CD4-positive, alpha-beta T cell treated with Interleukin-21 for 1 hour (primary cell): ENCODE results near the gene FREM3.
"Not testable (repeated sequence)": the region's sequence is repeated elsewhere in the genome, so short reads cannot be mapped to it uniquely, and the experiment has no call there.

Experiments
- DNase-seq: peaks from one replicate; pipeline ENCODE4 v3.0.0-alpha.2; 2020

FREM3 gene

GRCh38 chr4:143700416-143701352, at the start of gene FREM3:
Gene FREM3, minus strand, starts transcription at chr4:143700675. Its CDS starts 0 bp downstream, at chr4:143700675.
- no peak for DNase-seq

- DNase-seq = no peak
Observed at GRCh38 chr4:143745874-143746273, 45.4 kb upstream of the FREM3 start.

- no peak for DNase-seq
Observed at GRCh38 chr4:143743591-143743990, 43.1 kb upstream of the FREM3 start.

- no peak for DNase-seq
Observed at GRCh38 chr4:143742834-143743233, 42.4 kb upstream of the FREM3 start.

- no peak for DNase-seq
Observed at GRCh38 chr4:143736861-143737260, 36.4 kb upstream of the FREM3 start.

- not testable (repeated sequence) for DNase-seq
Observed at GRCh38 chr4:143736061-143736460, 35.6 kb upstream of the FREM3 start.

GRCh38 chr4:143728166-143728565, 27.7 kb upstream of the FREM3 start:
- DNase-seq = no peak

- no peak for DNase-seq
Observed at GRCh38 chr4:143726714-143727113, 26.2 kb upstream of the FREM3 start.

GRCh38 chr4:143721317-143721716, 20.8 kb upstream of the FREM3 start:
- DNase-seq = no peak

GRCh38 chr4:143718748-143719147, 18.3 kb upstream of the FREM3 start:
- DNase-seq = not testable (repeated sequence)

GRCh38 chr4:143713955-143714625, 13.6 kb upstream of the FREM3 start:
- no peak for DNase-seq

GRCh38 chr4:143713553-143713952, 13.1 kb upstream of the FREM3 start:
- no peak for DNase-seq

- DNase-seq = no peak
Observed at GRCh38 chr4:143712155-143712550, 11.7 kb upstream of the FREM3 start.

- no peak for DNase-seq
Observed at GRCh38 chr4:143711543-143712154, 11.2 kb upstream of the FREM3 start.

GRCh38 chr4:143701365-143701764, 890 bp upstream of the FREM3 start:
- peak; percentile 11 for DNase-seq

- no peak for DNase-seq
Observed at GRCh38 chr4:143700046-143700415, 444 bp downstream of the FREM3 start.

- DNase-seq = no peak
Observed at GRCh38 chr4:143699331-143700045, 987 bp downstream of the FREM3 start.

- no peak for DNase-seq
Observed at GRCh38 chr4:143693856-143694255, 6.6 kb downstream of the FREM3 start.

GRCh38 chr4:143692241-143692640, 8.2 kb downstream of the FREM3 start:
- DNase-seq = no peak

- no peak for DNase-seq
Observed at GRCh38 chr4:143679434-143679833, 21.0 kb downstream of the FREM3 start.

GRCh38 chr4:143673629-143674028, 26.8 kb downstream of the FREM3 start:
- DNase-seq = not testable (repeated sequence)

GRCh38 chr4:143668930-143669552, 31.4 kb downstream of the FREM3 start:
- DNase-seq = no peak

- no peak for DNase-seq
Observed at GRCh38 chr4:143667461-143667860, 33.0 kb downstream of the FREM3 start.
